Measurements from ENCODE around the gene AMOTL2.
A peak's percentile ranks its signal among the peaks of the same experiment; 100 is the strongest.

DNA sequence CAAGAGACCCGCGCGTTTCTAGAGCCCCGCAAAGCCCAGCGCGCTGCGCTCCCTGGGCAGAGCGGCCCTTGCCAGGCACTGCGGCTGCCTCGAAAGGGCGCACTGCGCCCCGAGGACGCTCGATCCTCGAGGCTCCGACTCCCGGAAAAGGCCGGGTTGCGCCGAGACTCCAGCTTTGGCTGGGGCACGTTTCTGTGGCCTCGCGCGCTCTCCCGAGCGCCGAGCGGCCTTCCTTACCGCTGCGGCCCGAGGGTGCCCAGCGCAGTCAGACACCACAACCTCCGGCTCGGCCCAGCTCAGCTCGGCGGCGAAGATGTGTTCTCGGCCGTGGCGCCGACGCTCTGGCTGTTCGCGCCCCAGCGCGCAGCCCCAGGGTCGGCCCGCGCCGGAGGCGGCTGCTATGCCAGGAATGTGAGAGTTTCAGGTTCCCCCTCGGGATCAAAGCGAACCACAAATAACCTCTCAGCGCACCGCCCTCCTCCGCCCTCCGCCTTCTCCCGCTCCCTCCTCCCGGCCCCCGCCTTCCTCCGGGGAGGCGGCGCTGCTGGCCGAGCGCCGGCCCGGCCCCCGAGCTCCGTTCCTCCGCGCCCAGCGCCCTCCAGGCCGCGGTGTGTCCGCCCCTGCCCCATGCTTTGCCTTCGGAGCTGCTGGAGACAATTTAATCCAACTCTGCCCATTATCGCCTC is at the start of gene AMOTL2:
- TF ChIP-seq, protein P1, sequence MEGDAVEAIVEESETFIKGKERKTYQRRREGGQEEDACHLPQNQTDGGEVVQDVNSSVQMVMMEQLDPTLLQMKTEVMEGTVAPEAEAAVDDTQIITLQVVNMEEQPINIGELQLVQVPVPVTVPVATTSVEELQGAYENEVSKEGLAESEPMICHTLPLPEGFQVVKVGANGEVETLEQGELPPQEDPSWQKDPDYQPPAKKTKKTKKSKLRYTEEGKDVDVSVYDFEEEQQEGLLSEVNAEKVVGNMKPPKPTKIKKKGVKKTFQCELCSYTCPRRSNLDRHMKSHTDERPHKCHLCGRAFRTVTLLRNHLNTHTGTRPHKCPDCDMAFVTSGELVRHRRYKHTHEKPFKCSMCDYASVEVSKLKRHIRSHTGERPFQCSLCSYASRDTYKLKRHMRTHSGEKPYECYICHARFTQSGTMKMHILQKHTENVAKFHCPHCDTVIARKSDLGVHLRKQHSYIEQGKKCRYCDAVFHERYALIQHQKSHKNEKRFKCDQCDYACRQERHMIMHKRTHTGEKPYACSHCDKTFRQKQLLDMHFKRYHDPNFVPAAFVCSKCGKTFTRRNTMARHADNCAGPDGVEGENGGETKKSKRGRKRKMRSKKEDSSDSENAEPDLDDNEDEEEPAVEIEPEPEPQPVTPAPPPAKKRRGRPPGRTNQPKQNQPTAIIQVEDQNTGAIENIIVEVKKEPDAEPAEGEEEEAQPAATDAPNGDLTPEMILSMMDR (IDR thresholded peaks at IDR 0.05): no peak
- TF ChIP-seq POLR2A (IDR thresholded peaks at IDR 0.05): peak; percentile 88
